OCI-LY7 (cell line): ENCODE data around the gene GNAZ. TPM values are rescaled to one million over a fixed set of nuclear protein-coding genes. Genes with fewer than 3 reads are reported as not detected.

Experiments
- BruUV-seq: library from RNA; stranded (reverse); fragments of 400-500 nt; replicated peaks from 2 replicates; lab custom pipeline; 2021; lab: Mats Ljungman, UMichigan
- CTCF ChIA-PET: fragments of 300-600 bp; sonication (Branson Sonifier 250); formaldehyde crosslinking; loops from one replicate; lab custom pipeline; 2022; ENCODE audit warnings: antibody characterized with exemption; ENCODE audit not compliant: unreplicated experiment; lab: Charles Lee
- POLR2A ChIA-PET: fragments of 300-600 bp; sonication (Branson Sonifier 250); formaldehyde crosslinking; loops from one replicate; lab custom pipeline; 2022; ENCODE audit warnings: antibody characterized with exemption; lab: Charles Lee
- DNase-seq: peaks from one replicate; pipeline ENCODE4 v3.0.0-alpha.2; 2015; ENCODE audit warnings: low spot score
- H2AFZ ChIP-seq: fragments of 200-600 bp; sonication (generic), shearing (Covaris generic); 2 replicates; pipeline ENCODE4 v1.6.1; 2014; ENCODE audit warnings: mild to moderate bottlenecking, antibody characterized with exemption, low read length, moderate library complexity
- H3K27ac ChIP-seq: fragments of 200-600 bp; sonication (generic); 2 replicates; pipeline ENCODE4 v1.5.1; 2014; ENCODE audit warnings: mixed run types, low read depth, mild to moderate bottlenecking, moderate library complexity, low read length, inconsistent platforms; ENCODE audit not compliant: poor library complexity, severe bottlenecking
- H3K36me3 ChIP-seq: fragments of 200-600 bp; sonication (generic); 2 replicates; pipeline ENCODE4 v1.6.1; 2014; ENCODE audit warnings: mild to moderate bottlenecking, antibody characterized with exemption, low read length, moderate library complexity, mixed read lengths; ENCODE audit not compliant: insufficient read depth
- H3K4me1 ChIP-seq: fragments of 200-600 bp; sonication (generic); 2 replicates; pipeline ENCODE4 v1.5.1; 2014; ENCODE audit warnings: mild to moderate bottlenecking, low read length; ENCODE audit not compliant: insufficient read depth, poor library complexity, severe bottlenecking
- H3K4me2 ChIP-seq: fragments of 200-600 bp; sonication (generic); 2 replicates; pipeline ENCODE4 v1.6.1; 2014; ENCODE audit warnings: mild to moderate bottlenecking, low read length
- H3K4me3 ChIP-seq: fragments of 200-600 bp; sonication (generic); 2 replicates; pipeline ENCODE4 v1.5.1; 2014; ENCODE audit warnings: mild to moderate bottlenecking, low read depth, low read length; ENCODE audit not compliant: poor library complexity, severe bottlenecking
- H3K79me2 ChIP-seq: fragments of 200-600 bp; sonication (generic); 2 replicates; pipeline ENCODE4 v1.6.1; 2016; ENCODE audit warnings: low read depth, mild to moderate bottlenecking, low read length, moderate library complexity, mixed read lengths; ENCODE audit not compliant: insufficient read depth
- H3K9me2 ChIP-seq: fragments of 200-600 bp; sonication (generic); 2 replicates; pipeline ENCODE4 v1.6.1; 2016; ENCODE audit warnings: mild to moderate bottlenecking, low read length, mixed read lengths; ENCODE audit not compliant: insufficient read depth
- H3K9me3 ChIP-seq: fragments of 200-600 bp; sonication (generic); 2 replicates; pipeline ENCODE4 v1.6.1; 2014; ENCODE audit warnings: mild to moderate bottlenecking, mixed run types, low read length, mixed read lengths
- H4K20me1 ChIP-seq: fragments of 200-600 bp; sonication (generic); 2 replicates; pipeline ENCODE4 v1.6.1; 2014; ENCODE audit warnings: mild to moderate bottlenecking, antibody characterized with exemption, low read length, moderate library complexity, mixed read lengths; ENCODE audit not compliant: insufficient read depth
- CTCF ChIP-seq: fragments of 200-600 bp; sonication (generic); conservative IDR thresholded peaks from 2 replicates; pipeline ENCODE4 v1.5.1; 2014; ENCODE audit warnings: mild to moderate bottlenecking, antibody characterized with exemption, low read length, moderate library complexity, mixed read lengths
- EZH2phosphoT487 ChIP-seq: fragments of 200-600 bp; sonication (generic); IDR thresholded peaks from 2 replicates; pipeline ENCODE4 v1.6.1; 2018; ENCODE audit warnings: low read depth, borderline replicate concordance, mild to moderate bottlenecking, mixed run types, antibody characterized with exemption, low read length, moderate library complexity, mixed read lengths
- intact Hi-C: fragments of 100-400 bp; cut with micrococcal nuclease; formaldehyde crosslinking; loops from one replicate; pipeline ENCODE4 v1.10.0; 2022; ENCODE audit not compliant: unreplicated experiment
- total RNA-seq, 2 experiments: library from RNA; depleted of rRNA in 1 of 2; stranded (reverse); fragments of >200 nt in 1 of 2; shearing (Covaris generic) in 1 of 2; gene quantifications; 2 replicates each; pipeline ENCODE4 v1.2.3, GENCODE V29; 2014 to 2022

GNAZ gene
- total RNA-seq, 2 experiments from 2014 or later, result 38.5 to 46.4 TPM

- intact Hi-C loops, result no loop called here
- Histone ChIP-seq H3K4me2 (no peak overlapping the region), H3K9me3 (no peaks in the 10 kb centered on the region), H2AFZ (no peak overlapping the region), H3K36me3 (peaks cover 33% of the 10 kb centered on the region), H3K4me3 (no peak overlapping the region), H3K79me2 (peaks cover 21% of the 10 kb centered on the region), H3K4me1 (peaks cover 50% of the 10 kb centered on the region), H3K9me2 (no peaks in the 10 kb centered on the region), H3K27ac (no peak overlapping the region), H4K20me1 (no peaks in the 10 kb centered on the region)
- CTCF ChIA-PET, result no interaction called here
- no TSS peak for BruUV-seq
- no peak for DNase-seq
- TF ChIP-seq EZH2phosphoT487 (no peak), CTCF (no peak)
- POLR2A ChIA-PET, result no interaction called here
Measured at GRCh38 chr22:23073526-23074229, 3.4 kb downstream of the GNAZ start.

DNA sequence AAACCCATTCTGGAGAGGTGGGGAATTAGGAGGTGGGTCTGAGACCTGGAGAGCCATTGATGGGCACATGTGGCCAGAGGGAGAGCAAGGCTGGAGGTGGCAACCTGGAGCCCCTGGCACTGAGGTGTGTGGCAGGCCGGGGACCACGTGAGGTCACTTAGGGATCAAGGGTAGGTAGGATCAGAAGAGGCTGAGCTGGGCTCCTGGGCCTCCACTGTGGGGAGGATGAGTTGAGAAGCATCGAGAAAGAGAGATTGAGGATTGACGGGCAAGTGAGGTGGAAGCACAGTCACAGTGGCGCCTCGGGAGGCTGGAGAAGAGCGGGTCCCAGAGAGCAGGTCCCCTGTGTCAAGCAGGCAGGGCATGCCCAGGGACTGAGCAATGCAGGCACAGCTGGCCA lies 4.1 kb downstream of the GNAZ start:
- no peak overlapping the region for H2AFZ ChIP-seq
- no peak overlapping the region for H3K4me2 ChIP-seq
- H3K27ac ChIP-seq, result no peak overlapping the region
- no peaks in the 10 kb centered on the region for H3K9me2 ChIP-seq
- POLR2A ChIA-PET, result interaction anchor here (0.6 to 1.0 kb wide), 2 partner anchors 100 to 200 kb away, joined by 3 to 6 read pairs; no protein-coding TSS in a partner anchor
- peaks cover 42% of the 10 kb centered on the region for H3K4me1 ChIP-seq
- TF ChIP-seq CTCF, result no peak
- no peak for TF ChIP-seq EZH2phosphoT487
- BruUV-seq, result no TSS peak
- no peak for DNase-seq
- no peaks in the 10 kb centered on the region for H3K9me3 ChIP-seq
- no peaks in the 10 kb centered on the region for H4K20me1 ChIP-seq
- H3K36me3 ChIP-seq, result peaks cover 33% of the 10 kb centered on the region
- H3K4me3 ChIP-seq, result no peak overlapping the region
- CTCF ChIA-PET, result no interaction called here
- H3K79me2 ChIP-seq, result peaks cover 21% of the 10 kb centered on the region
- intact Hi-C loops, result no loop called here

DNA sequence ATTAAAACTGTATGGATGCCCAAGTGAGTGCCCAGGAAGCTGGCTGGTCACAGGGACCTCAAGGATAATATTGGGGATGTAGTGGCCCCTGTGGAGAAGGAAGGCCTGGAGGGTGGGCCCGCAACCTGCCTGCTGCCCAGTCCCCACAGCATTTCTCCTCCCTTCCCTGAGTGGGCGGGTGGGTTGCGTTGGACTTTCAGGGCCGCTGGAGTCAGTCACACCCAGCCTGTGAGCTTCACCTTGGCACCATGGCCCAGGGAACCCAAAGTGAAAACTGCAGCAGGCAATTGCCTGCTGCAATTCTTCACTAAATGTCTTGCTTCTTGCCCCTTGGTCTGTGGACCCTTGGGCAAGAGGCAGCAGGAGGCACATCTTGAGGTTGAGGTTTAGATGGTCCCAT lies 4.7 kb downstream of the GNAZ start:
- H3K4me2 ChIP-seq, result no peak overlapping the region
- H3K27ac ChIP-seq, result no peak overlapping the region
- H4K20me1 ChIP-seq, result no peaks in the 10 kb centered on the region
- DNase-seq, result no peak
- peaks cover 33% of the 10 kb centered on the region for H3K36me3 ChIP-seq
- H3K4me1 ChIP-seq, result peaks cover 37% of the 10 kb centered on the region
- H3K9me2 ChIP-seq, result no peaks in the 10 kb centered on the region
- TF ChIP-seq CTCF, result no peak
- TF ChIP-seq EZH2phosphoT487, result no peak
- H3K9me3 ChIP-seq, result no peaks in the 10 kb centered on the region
- POLR2A ChIA-PET, result interaction anchor here (1.0 kb wide), 1 partner anchor 201 kb away, joined by 6 read pairs; no protein-coding TSS in a partner anchor
- H3K79me2 ChIP-seq, result peaks cover 21% of the 10 kb centered on the region
- H3K4me3 ChIP-seq, result no peak overlapping the region
- intact Hi-C loops, result no loop called here
- no peak overlapping the region for H2AFZ ChIP-seq
- CTCF ChIA-PET, result no interaction called here
- BruUV-seq, result no TSS peak
